K562 (cell line): ENCODE measurements around the gene SERTM1. TPM values are rescaled to one million over a fixed set of nuclear protein-coding genes. Genes with fewer than 3 reads are reported as not detected.

ENCODE experiments used
- ATAC-seq: fragments of 200-7000 bp; cut with Tn5 transposase; 3 replicates; pipeline ENCODE4 v1.9.1; 2020; ENCODE audit warnings: moderate library complexity
- BruUV-seq: library from RNA; stranded (reverse); fragments of 400-500 nt; replicated peaks from 2 replicates; lab custom pipeline; 2021; lab: Mats Ljungman, UMichigan
- CTCF ChIA-PET: fragments of 300-600 bp; formaldehyde crosslinking; extraction: SDS; loops from one replicate; lab custom pipeline; 2021; ENCODE audit warnings: low intra/inter-chr PET ratio; lab: Yijun Ruan, JAX
- POLR2A ChIA-PET: fragments of 300-600, 350-650 bp; sonication (Branson Sonifier 250); formaldehyde crosslinking; extraction: SDS; loops from one replicate; lab custom pipeline; 2021; ENCODE audit warnings: antibody characterized with exemption, inconsistent platforms; lab: Yijun Ruan, JAX
- DNase-seq, 4 experiments: peaks; one replicate each; pipeline versions ENCODE4 v3.0.0 to v3.0.0-alpha.2; 2011 to 2018; ENCODE audit warnings: low spot score in 3 of 4, mixed read lengths in 3 of 4; ENCODE audit errors: extremely low read depth in 1 of 4
- FAIRE-seq: peaks from 2 replicates; lab custom pipeline; 2011; peaks lifted over from hg19 to GRCh38; lab: Jason Lieb, UNC
- H2AFZ ChIP-seq: 2 replicates; pipeline ENCODE4 v1.6.0; 2011; ENCODE audit warnings: low read depth, low read length, control low read depth, inconsistent platforms
- H3K27ac ChIP-seq: fragments of 200-600 bp; 3 replicates; pipeline ENCODE4 v1.8.0; 2011; ENCODE audit warnings: low read depth, mild to moderate bottlenecking, control low read depth, inconsistent platforms, low read length, moderate library complexity, mixed read lengths; ENCODE audit errors: extremely low read depth
- H3K27me3 ChIP-seq, 2 experiments: fragments of 300-600 bp in 1 of 2; 2 replicates in 1 of 2; 3 replicates in 1 of 2; pipeline versions ENCODE4 v1.6.0 to v1.8.0; 2011; ENCODE audit warnings: inconsistent platforms in 2 of 2, low read length in 2 of 2, mild to moderate bottlenecking in 1 of 2, mixed read lengths in 1 of 2, moderate library complexity in 1 of 2; ENCODE audit not compliant: control insufficient read depth in 2 of 2, insufficient read depth in 2 of 2
- H3K36me3 ChIP-seq: fragments of 300-600 bp; 3 replicates; pipeline ENCODE4 v1.8.0; 2011; ENCODE audit warnings: mild to moderate bottlenecking, low read length, inconsistent platforms; ENCODE audit not compliant: control insufficient read depth, insufficient read depth
- H3K4me1 ChIP-seq, 2 experiments: fragments of 200-600 bp in 1 of 2; replicated peaks in 1 of 2; 2 replicates in 1 of 2; 3 replicates in 1 of 2; pipeline versions ENCODE4 v1.5.1 to v1.8.0; 2011; ENCODE audit warnings: inconsistent platforms in 2 of 2, low read length in 2 of 2, mild to moderate bottlenecking in 1 of 2, mixed read lengths in 1 of 2, moderate library complexity in 1 of 2; ENCODE audit not compliant: control insufficient read depth in 2 of 2, insufficient read depth in 2 of 2
- H3K4me2 ChIP-seq: 2 replicates; pipeline ENCODE4 v1.6.1; 2011; ENCODE audit warnings: low read length, control low read depth, inconsistent platforms, mixed read lengths; ENCODE audit not compliant: insufficient read depth
- H3K4me3 ChIP-seq: fragments of 200-600 bp; sonication (generic), shearing (Covaris generic); 2 replicates; pipeline ENCODE4 v1.5.1; 2016; ENCODE audit warnings: control low read depth, inconsistent platforms
- H3K79me2 ChIP-seq: fragments of 200-600 bp; 3 replicates; pipeline ENCODE4 v1.8.0; 2011; ENCODE audit warnings: low read length, inconsistent platforms; ENCODE audit not compliant: control insufficient read depth, insufficient read depth
- H3K9ac ChIP-seq, 2 experiments: 2 replicates each; pipeline versions ENCODE4 v1.6.0 to v1.6.1; 2011; ENCODE audit warnings: low read depth in 2 of 2, low read length in 2 of 2, control low read depth in 1 of 2, inconsistent platforms in 1 of 2, mild to moderate bottlenecking in 1 of 2, mixed read lengths in 1 of 2; ENCODE audit not compliant: insufficient read depth in 1 of 2
- H3K9me1 ChIP-seq: one replicate; pipeline ENCODE4 v1.6.0; 2011; ENCODE audit warnings: inconsistent platforms, mild to moderate bottlenecking, low read length, moderate library complexity; ENCODE audit not compliant: control insufficient read depth, insufficient read depth
- H3K9me3 ChIP-seq: replicated peaks from 2 replicates; pipeline ENCODE4 v1.5.1; 2011; ENCODE audit warnings: low read depth, low read length, inconsistent platforms; ENCODE audit not compliant: control insufficient read depth, insufficient read depth
- H4K20me1 ChIP-seq: replicated peaks from 2 replicates; pipeline ENCODE4 v1.6.1; 2011; ENCODE audit warnings: low read length, inconsistent platforms, mixed read lengths; ENCODE audit not compliant: control insufficient read depth, insufficient read depth
- CTCFL ChIP-seq: IDR thresholded peaks from 2 replicates; pipeline ENCODE4 v1.6.1; 2011; ENCODE audit warnings: borderline replicate concordance, low read depth, mild to moderate bottlenecking, moderate library complexity, low read length; ENCODE audit not compliant: insufficient read depth, poor library complexity, severe bottlenecking
- DDX20 ChIP-seq: fragments of 450-650 bp; IDR thresholded peaks from 2 replicates; pipeline ENCODE4 v1.6.1; 2016; ENCODE audit warnings: missing genetic modification characterization, low read depth, mild to moderate bottlenecking, missing compliant biosample characterization, moderate library complexity
- ELF1 ChIP-seq: fragments of 200-800 bp; sonication (Bioruptor generic); IDR thresholded peaks from 2 replicates; pipeline ENCODE4 v1.6.1; 2016; ENCODE audit warnings: missing genetic modification characterization, missing compliant biosample characterization
- HMGXB4 ChIP-seq: sonication (generic); formaldehyde crosslinking; IDR thresholded peaks from 2 replicates; pipeline ENCODE4 v1.8.1; 2023; ENCODE audit warnings: mild to moderate bottlenecking, missing genetic modification reagents
- KAT2B ChIP-seq: IDR thresholded peaks from one replicate; pipeline ENCODE4 v1.6.1; 2012; ENCODE audit warnings: low read depth, mild to moderate bottlenecking, control low read depth, inconsistent platforms, low read length, moderate library complexity
- KHSRP ChIP-seq: fragments of 450-650 bp; IDR thresholded peaks from 2 replicates; pipeline ENCODE4 v1.6.1; 2017
- MAFG ChIP-seq: fragments of 450-650 bp; conservative IDR thresholded peaks from 2 replicates; pipeline ENCODE4 v1.6.1; 2016; ENCODE audit warnings: missing genetic modification characterization, missing compliant biosample characterization
- PRDM10 ChIP-seq: fragments of 450-650 bp; IDR thresholded peaks from 2 replicates; pipeline ENCODE4 v1.6.1; 2018; ENCODE audit not compliant: partially characterized antibody
- SREBF1 ChIP-seq: fragments of 150-350 bp; IDR thresholded peaks from 2 replicates; pipeline ENCODE4 v1.6.1; 2014; ENCODE audit warnings: antibody characterized with exemption, low read depth, low read length, borderline replicate concordance
- ZNF263 ChIP-seq: sonication (generic); formaldehyde crosslinking; IDR thresholded peaks from 2 replicates; pipeline ENCODE4 v1.8.0; 2022; ENCODE audit warnings: mild to moderate bottlenecking, missing genetic modification reagents, borderline replicate concordance
- ZNF780A ChIP-seq: fragments of 250-450 bp; sonication (Bioruptor Pico); IDR thresholded peaks from 2 replicates; pipeline ENCODE4 v1.5.0; 2021; ENCODE audit warnings: mild to moderate bottlenecking
- whole genome bisulfite sequencing: fragments of 100-300 bp; shearing (Covaris generic); methylation state at CpG from one replicate; pipeline ENCODE4 v1.1.6; 2016; ENCODE audit warnings: low coverage, mixed read lengths; ENCODE audit not compliant: insufficient coverage; ENCODE audit errors: missing lambda C conversion rate; 5-methylcytosine and 5-hydroxymethylcytosine counted together
- in situ Hi-C: fragments of 300-500 bp; cut with MboI; formaldehyde crosslinking; loops from 4 replicates; pipeline ENCODE4 v1.15.0; 2018; ENCODE audit warnings: inconsistent platforms, mixed read lengths
- intact Hi-C: fragments of 100-400 bp; cut with micrococcal nuclease; formaldehyde crosslinking; loops from 2 replicates; pipeline ENCODE4 v1.14.2; 2022
- polyA plus RNA-seq, 8 experiments: library from polyadenylated mRNA; depleted of rRNA in 4 of 8; stranded (reverse) in 5 of 8; unstranded in 3 of 8; fragments of >200 nt; fragmentation: Nextera tagmentation in 2 of 8; fragmentation: Illumina TruSeq in 1 of 8; extraction: Ambion mirVana in 2 of 8; extraction: Trizol in 1 of 8; gene quantifications; 2 replicates each; pipeline versions ENCODE4 v1.2.1 to v1.2.3, GENCODE V29; 2011 to 2014; ENCODE audit warnings: inconsistent platforms in 1 of 8, missing spikeins in 1 of 8
- total RNA-seq, 7 experiments: library from RNA; depleted of rRNA in 6 of 7; stranded (reverse); fragments of >200 nt in 6 of 7; fragmentation: Illumina TruSeq in 2 of 7; extraction: Trizol in 2 of 7; gene quantifications; 2 replicates each; pipeline versions ENCODE4 v1.2.1 to v1.2.3, GENCODE V29; 2011 to 2021; ENCODE audit warnings: low replicate concordance in 1 of 7
- TF ChIP-seq, protein P1 (sequence below), 2 experiments: fragments of 250-450 bp in 1 of 2; fragments of 450-650 bp in 1 of 2; sonication (Bioruptor Pico) in 1 of 2; IDR thresholded peaks; 2 replicates each; pipeline versions ENCODE4 v1.6.1 to v1.8.0; 2016 to 2021; ENCODE audit warnings: mild to moderate bottlenecking in 2 of 2, moderate library complexity in 2 of 2, missing compliant biosample characterization in 1 of 2, missing genetic modification characterization in 1 of 2

SERTM1 gene
- total and polyA plus RNA-seq, 9 of the 15 experiments (the other 6 are each of a cell fraction or from before 2014, with no cell fraction given): not detected

DNA sequence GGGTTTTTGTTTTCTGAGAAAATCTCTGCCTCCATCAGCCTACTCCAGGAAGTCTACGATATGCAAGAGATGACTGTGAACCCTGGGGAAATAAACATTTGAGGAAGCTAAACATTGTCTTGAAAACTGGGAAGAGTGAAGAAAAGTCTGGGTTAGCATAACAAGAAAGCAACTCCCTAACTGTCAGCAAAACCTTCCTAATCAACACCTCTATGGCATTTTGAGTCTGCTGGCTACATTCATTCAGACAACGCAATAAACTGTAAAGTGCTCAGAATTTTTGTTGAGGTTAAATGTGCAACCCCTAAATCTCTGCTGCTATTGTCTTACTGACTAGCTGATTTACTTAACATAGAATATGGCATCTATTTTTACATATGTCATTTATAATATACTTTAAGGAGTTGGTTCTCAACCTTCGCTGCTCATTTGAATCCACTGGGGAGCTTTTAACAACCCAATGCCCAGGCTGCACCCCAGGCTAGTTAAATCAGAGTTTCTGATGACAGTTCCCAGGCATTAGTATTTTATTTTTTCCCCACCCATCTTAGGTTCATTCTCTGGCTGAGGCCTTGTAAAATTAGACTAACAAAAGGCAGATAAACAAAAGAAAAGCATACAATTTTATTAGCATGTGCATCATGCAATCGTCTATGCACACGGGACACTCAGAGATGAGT lies 45.3 kb upstream of the SERTM1 start (continued):
- TF ChIP-seq, protein P1, sequence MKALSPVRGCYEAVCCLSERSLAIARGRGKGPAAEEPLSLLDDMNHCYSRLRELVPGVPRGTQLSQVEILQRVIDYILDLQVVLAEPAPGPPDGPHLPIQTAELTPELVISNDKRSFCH (CRISPR knock-in tag; IDR thresholded peaks at IDR 0.05): no peak
- TF ChIP-seq, protein P1 (tag; IDR thresholded peaks at IDR 0.05): no peak

DNA sequence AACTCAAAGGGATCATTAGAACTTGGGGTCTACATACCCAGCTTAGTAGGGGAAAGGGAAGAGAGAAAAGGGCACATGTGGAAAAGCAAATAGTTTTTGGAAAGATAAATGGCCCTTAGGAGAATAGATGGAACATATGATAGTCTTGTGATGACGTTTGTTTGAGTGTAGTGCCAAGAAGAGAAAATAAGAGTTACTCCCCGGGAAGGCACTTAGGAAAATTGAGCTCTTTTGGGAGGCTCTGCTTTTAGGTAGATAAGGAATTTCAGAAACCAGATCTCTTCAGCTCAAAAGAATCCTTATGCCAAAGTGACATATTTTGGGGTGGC lies 44.8 kb upstream of the SERTM1 start:
- H3K27ac ChIP-seq: no peak overlapping the region
- H3K4me2 ChIP-seq: no peak overlapping the region
- H3K79me2 ChIP-seq: no peaks in the 10 kb centered on the region
- H3K4me1 ChIP-seq: no peaks in the 10 kb centered on the region
- CTCF ChIA-PET: no interaction called here
- no peaks in the 10 kb centered on the region for H3K36me3 ChIP-seq
- H2AFZ ChIP-seq: no peak overlapping the region
- no peaks in the 10 kb centered on the region for H3K9me1 ChIP-seq
- no TSS peak for BruUV-seq
- 0% methylated on average over 2 of the region's 2 CpGs for WGBS
- ATAC-seq: no peak
- no peaks in the 10 kb centered on the region for H3K27me3 ChIP-seq
- in situ Hi-C loops (no loop called here), intact Hi-C loops (no loop called here)
- DNase-seq: no peak
- H4K20me1 ChIP-seq: no peaks in the 10 kb centered on the region
- POLR2A ChIA-PET: interaction anchor here (1.2 kb wide), 1 partner anchor 16 kb away, joined by 3 read pairs; no protein-coding TSS in a partner anchor
- no peak overlapping the region for H3K9ac ChIP-seq
- H3K9me3 ChIP-seq: no peaks in the 10 kb centered on the region
- no peak overlapping the region for H3K4me3 ChIP-seq
- FAIRE-seq: no peak
- TF ChIP-seq HMGXB4 (no peak), KAT2B (no peak), PRDM10 (no peak), ZNF780A (CRISPR knock-in tag) (no peak), ZNF263 (CRISPR knock-in tag) (no peak), DDX20 (tag) (no peak), SREBF1 (no peak), CTCFL (no peak), ELF1 (tag) (no peak), KHSRP (no peak), MAFG (no peak)
